ENCODE data around the gene NOTCH3.

- TF ChIP-seq POLR2A (IDR thresholded peaks at IDR 0.05): no peak
- no peak for TF ChIP-seq CTCF (IDR thresholded peaks at IDR 0.05 in 4 of 5, conservative IDR thresholded peaks at IDR 0.05 in 1 of 5)
These were observed 704 bp upstream of the NOTCH3 start for GRCh38 chr19:15201374-15202023.

Data from gastrocnemius medialis (tissue), 4 donors.